Epithelial cell of prostate (primary cell): ENCODE results near the gene ETV7.

Experiments
- DNase-seq: peaks from one replicate; pipeline ENCODE4 v3.0.0-alpha.2; 2011; ENCODE audit warnings: low read depth, low spot score
- H3K27ac ChIP-seq: fragments of 450-650 bp; 2 replicates; pipeline ENCODE4 v1.5.1; 2017; ENCODE audit warnings: mild to moderate bottlenecking

ETV7 gene

DNA sequence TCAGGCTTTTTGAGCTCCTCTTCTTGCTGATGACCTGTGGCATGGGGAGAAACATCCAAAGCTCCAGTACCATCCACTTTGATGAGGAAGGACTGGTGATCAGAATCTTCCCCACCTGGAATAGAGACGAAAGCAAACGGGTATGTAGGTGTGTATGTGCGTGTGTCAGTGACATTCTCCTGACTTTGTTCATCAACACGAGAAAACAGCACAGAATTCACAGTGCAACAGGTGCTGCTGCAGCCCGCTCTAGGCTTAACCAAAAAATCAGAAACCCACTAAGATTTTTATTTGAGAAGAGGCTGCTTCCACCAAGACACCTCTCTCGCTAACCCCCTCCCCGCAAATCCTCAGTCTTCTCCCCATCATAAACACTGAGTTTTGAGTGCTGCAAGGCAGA lies 58.9 kb downstream of the ETV7 start:
- no peak overlapping the region for H3K27ac ChIP-seq
- no peak for DNase-seq

DNA sequence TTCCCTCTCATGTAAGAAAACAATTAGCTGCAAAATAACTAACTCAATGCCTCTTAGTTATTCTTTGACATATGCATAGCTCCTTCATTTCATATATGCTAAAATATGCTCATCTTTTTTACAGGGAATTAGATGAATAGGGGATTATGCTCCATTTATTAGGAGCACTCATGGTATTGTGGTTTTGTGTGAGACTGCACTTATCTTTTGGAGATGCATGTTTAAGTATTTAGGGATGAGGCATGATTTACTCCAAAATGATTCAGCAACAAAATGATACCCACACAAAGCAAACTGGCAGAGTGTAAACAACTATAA lies 59.6 kb downstream of the ETV7 start:
- no peak overlapping the region for H3K27ac ChIP-seq
- DNase-seq = no peak

DNA sequence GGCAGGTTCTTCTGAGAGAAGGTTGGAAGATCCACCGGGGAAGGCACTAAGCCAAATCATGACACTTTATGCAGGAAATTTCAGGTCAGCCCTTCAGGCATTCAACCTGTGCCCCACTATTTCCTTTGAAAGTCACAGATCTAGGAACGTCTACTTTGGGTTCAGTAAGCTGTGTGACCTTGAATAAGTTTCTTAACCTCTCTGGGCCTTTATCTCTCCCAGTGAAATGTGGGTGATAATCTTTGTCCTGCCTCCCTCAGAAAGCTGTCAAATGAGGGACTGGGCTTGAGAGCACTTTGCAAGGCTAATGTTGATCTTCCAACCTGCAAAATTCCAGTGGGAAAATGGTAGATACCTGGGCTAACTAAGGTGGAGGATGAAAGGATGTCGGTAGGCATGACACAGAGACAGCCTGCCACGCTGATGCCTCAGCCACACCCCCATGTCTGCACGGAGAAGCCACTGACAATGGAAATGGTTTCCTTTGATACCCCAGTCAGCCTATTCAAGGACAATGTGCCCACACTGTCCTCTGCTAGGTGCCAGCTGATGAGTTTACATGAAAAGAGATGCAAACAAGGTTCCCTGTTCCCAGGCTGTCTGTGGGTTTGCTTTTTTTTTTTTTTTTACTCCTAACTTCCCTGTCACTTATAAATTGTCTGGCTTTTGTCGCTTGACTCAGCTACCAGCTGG lies 60.1 kb downstream of the ETV7 start:
- no peak overlapping the region for H3K27ac ChIP-seq
- DNase-seq = no peak

- H3K27ac ChIP-seq = no peak overlapping the region
- no peak for DNase-seq
Measured at GRCh38 chr6:36326356-36326995, 61.0 kb downstream of the ETV7 start.

DNA sequence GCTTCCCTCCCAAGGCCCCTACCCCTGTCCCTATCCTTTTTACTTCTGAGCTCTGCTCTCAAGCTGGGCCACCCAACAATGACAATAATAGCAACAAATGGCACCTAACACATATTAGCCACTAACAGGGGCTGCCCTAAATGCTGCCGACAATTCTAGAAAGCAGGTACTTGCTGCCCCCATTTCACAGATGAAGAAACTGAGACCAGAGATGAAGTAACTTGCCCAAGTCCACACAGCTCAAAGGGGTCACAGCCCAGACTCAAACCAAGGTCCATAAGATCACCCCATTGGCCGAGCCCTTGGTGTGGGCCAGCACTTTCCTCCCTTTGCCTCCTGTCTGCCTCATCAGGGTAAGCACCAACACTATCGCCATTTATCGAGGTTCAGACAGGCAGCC lies 62.8 kb downstream of the ETV7 start:
- DNase-seq = no peak

GRCh38 chr6:36324191-36324590 lies 63.3 kb downstream of the ETV7 start:
- DNase-seq = no peak
- no peak overlapping the region for H3K27ac ChIP-seq

More for the DNA sequence above, 62.8 kb downstream of the ETV7 start:
- no peak overlapping the region for H3K27ac ChIP-seq

- no peak overlapping the region for H3K27ac ChIP-seq
- DNase-seq = no peak
Measured at GRCh38 chr6:36323062-36323461, 64.4 kb downstream of the ETV7 start.

DNA sequence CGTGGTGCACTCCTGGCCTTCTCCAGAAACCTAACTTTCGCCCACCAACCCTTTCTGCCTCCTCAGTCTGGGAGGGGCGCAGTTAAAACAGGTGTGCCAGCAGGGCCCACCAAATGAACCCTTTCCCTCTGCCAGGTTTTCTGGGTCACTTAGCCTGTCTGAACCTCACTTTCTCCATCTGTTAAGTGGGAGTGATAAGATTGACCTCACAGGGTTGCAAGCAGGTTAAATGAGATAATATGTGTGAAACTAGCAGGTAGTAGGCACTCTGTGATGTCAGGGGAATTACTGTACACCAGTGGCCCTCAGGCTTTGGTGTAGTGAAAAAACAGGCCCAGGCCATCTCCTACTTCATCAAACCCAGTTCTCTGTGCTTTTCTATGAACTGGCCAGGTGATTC lies 64.9 kb downstream of the ETV7 start:
- H3K27ac ChIP-seq = no peak overlapping the region
- DNase-seq = no peak

- no peak overlapping the region for H3K27ac ChIP-seq
- DNase-seq = no peak
Measured at GRCh38 chr6:36320475-36320874, 67.0 kb downstream of the ETV7 start.

DNA sequence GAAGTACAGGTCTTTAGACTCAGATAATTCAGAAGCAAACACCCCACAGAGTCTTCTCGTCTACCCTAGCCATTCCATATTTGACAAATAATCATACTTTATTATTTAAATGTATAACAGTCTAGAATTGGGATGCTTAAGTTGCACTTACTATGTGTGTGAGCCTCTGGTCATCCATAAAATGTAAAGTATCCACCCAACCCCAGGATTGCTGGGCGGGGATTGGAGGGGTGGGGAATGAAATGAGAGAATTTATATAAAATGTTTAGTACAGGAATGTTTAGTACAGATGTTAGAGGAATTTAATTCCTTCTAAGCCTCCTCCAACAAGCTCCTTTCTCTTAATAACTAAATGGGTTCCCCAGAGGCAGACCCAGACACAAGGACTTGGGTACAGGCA lies 67.6 kb downstream of the ETV7 start:
- no peak overlapping the region for H3K27ac ChIP-seq
- DNase-seq = no peak

DNA sequence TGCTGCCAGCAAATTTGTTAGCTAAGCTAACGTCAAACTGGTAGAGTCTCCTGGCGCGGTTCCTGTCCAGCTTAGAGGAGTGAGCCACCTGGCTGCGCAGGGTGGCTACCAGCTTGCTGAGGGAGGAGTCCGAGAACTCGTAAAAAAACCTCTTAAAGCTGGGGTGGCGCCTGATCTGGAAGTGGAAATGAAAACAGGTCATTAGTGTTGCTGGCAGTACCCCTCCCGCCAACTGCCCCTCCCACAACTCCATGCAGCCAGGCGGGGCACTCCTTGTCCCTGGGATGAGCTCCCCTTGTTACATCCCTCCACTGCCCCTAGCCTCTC lies 68.1 kb downstream of the ETV7 start:
- H3K27ac ChIP-seq = no peak overlapping the region
- DNase-seq = peak; percentile 14

DNA sequence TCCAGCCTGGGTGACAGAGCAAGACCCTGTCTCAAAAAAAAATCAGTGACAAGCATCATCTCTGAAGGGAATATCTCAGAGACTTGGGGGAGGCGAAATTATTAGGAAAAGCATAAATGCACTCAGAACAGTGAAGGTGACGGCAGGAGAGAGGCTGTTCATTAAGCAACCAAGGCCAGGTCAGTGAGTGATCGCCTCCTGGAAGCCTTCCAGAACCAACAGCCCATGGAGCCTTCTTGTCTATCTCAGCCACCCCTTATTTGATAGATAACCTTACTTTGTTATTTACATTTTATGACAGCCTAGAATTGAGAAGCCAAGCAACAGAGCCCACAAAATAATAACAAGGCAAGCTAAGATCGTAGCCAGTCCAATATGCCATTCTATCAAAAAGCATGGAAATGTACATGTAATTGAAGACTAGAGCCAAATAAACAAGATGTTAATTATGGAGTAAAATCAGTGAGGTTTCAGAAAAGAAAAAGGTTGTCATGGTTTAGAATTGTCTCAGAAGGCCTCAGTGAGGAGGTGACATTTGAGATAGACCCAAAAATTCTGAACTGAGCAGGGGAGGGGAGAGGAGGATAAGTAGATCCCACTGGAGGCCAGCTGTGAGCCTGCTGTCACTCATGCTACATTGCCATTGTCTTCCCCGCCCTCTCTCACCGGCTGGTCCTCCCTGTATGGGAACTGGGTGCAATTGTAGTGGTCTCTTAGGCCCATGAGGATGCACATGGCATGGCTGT lies 68.6 kb downstream of the ETV7 start:
- no peak for DNase-seq

GRCh38 chr6:36317623-36318022 lies 69.8 kb downstream of the ETV7 start:
- DNase-seq = no peak
- no peak overlapping the region for H3K27ac ChIP-seq

More for the DNA sequence above, 68.6 kb downstream of the ETV7 start:
- H3K27ac ChIP-seq = no peak overlapping the region
